Activated CD8-positive, alpha-beta T cell treated with anti-CD3 and anti-CD28 coated beads, Interleukin-2, amount 10 ng/mL, durations not matched to agents 7 days and 5 days (primary cell): ENCODE measurements around the gene CSMD2. TPM values are rescaled to one million over a fixed set of nuclear protein-coding genes. Genes with fewer than 3 reads are reported as not detected.

ENCODE experiments used
- ATAC-seq: fragments of 150-1000 bp; cut with Tn5 transposase; one replicate; pipeline ENCODE4 v1.10.0; 2021; ENCODE audit warnings: moderate library complexity
- CTCF ChIA-PET: fragments of 350-600 bp; sonication (Branson Sonifier 250); formaldehyde crosslinking; loops from one replicate; lab custom pipeline; 2021; ENCODE audit warnings: antibody characterized with exemption; lab: Charles Lee
- POLR2A ChIA-PET: fragments of 350-600 bp; sonication (Branson Sonifier 250); formaldehyde crosslinking; loops from one replicate; lab custom pipeline; 2021; ENCODE audit warnings: antibody characterized with exemption; lab: Charles Lee
- DNase-seq: peaks from one replicate; pipeline ENCODE4 v3.0.0-alpha.2; 2020
- H3K27ac Mint-ChIP-seq: one replicate; pipeline ENCODE4 v1.8.0; 2021; ENCODE audit warnings: mild to moderate bottlenecking, mixed read lengths
- H3K27me3 Mint-ChIP-seq: one replicate; pipeline ENCODE4 v1.8.0; 2021; ENCODE audit warnings: low read depth, mixed read lengths
- H3K36me3 Mint-ChIP-seq: one replicate; pipeline ENCODE4 v1.8.0; 2021; ENCODE audit warnings: low read depth, mixed read lengths
- H3K4me1 Mint-ChIP-seq: one replicate; pipeline ENCODE4 v1.8.0; 2021; ENCODE audit warnings: low read depth, mixed read lengths
- H3K4me3 Mint-ChIP-seq: one replicate; pipeline ENCODE4 v1.8.0; 2021; ENCODE audit warnings: mild to moderate bottlenecking, mixed read lengths
- H3K9me3 Mint-ChIP-seq: one replicate; pipeline ENCODE4 v1.8.0; 2022; ENCODE audit warnings: mixed read lengths; ENCODE audit not compliant: insufficient read depth
- total RNA-seq, 2 experiments: library from RNA; stranded (reverse); gene quantifications; one replicate each; pipeline ENCODE4 v1.2.3, GENCODE V29; 2021

The CSMD2 gene
- total RNA-seq, 2 experiments from 2014 or later, result not detected

DNA sequence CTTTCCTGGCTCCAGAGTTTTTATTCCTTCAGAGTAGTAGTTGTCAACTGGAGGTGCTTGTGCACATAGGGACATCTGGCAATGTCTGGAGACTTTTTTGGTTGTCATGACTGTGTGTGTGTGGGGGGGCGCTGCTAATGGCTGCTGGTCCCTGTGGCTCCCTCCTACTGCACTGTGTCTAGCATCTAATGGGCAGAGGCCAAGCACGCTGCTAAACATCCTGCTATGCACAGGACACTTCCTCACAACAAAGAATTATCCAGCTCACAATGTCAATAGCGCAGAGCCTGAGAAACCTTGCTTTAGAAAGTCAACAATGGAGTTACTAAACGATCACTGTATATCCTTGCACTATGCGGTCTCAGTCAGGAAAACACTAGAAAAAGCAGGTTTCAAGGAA lies 320.9 kb downstream of the CSMD2 start:
- Mint-ChIP-seq H3K27ac (no peak overlapping the region), H3K9me3 (no peaks in the 10 kb centered on the region), H3K36me3 (no peaks in the 10 kb centered on the region), H3K4me3 (no peak overlapping the region), H3K4me1 (no peaks in the 10 kb centered on the region), H3K27me3 (peaks cover 5% of the 10 kb centered on the region)
- no peak for DNase-seq
- ChIA-PET CTCF (no interaction called here), POLR2A (no interaction called here)
- no peak for ATAC-seq

DNA sequence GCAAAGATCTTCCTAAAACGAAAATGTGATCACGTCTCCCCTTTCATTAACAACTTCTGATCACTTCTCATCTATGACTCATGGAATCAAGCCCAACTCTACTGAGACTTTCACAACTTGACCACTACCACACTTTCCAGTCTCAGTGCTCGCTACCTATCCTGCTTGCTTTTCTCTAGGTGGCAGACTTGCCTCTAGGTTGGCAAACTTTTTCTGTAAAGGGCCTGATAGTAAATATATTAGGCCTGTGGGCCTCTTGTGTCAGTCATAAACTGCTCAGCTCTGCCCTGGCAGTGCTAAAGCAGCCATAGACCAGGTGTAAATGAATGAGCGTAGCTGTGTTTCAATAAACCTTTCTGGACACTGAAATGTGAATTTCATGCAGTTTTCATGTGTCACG lies 322.7 kb downstream of the CSMD2 start:
- H3K27ac Mint-ChIP-seq, result no peak overlapping the region
- H3K9me3 Mint-ChIP-seq, result no peaks in the 10 kb centered on the region
- ATAC-seq, result no peak
- no peak overlapping the region for H3K4me3 Mint-ChIP-seq
- H3K36me3 Mint-ChIP-seq, result no peaks in the 10 kb centered on the region
- POLR2A ChIA-PET, result no interaction called here
- DNase-seq, result no peak
- peaks cover 3% of the 10 kb centered on the region for H3K27me3 Mint-ChIP-seq
- no peaks in the 10 kb centered on the region for H3K4me1 Mint-ChIP-seq
- CTCF ChIA-PET, result no interaction called here

DNA sequence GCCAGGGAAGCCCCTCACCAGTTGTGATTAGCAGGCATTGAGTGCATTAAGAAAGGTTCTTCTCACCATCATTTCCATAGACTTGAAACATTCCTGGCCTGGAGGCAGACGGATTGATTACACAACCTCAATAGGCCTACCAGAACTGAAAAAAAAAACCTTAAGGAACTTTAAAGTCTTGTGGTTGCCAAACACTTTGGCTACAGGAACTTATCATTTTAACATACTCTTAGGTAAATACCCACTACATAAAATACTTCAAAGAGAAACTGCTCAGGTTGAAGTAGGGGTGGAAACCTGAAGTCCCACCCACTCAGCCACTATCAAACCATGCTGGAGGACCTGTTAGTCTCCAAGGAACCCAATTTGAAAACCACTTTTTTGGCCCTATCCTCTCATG lies 323.5 kb downstream of the CSMD2 start:
- no peak overlapping the region for H3K27ac Mint-ChIP-seq
- H3K9me3 Mint-ChIP-seq, result no peaks in the 10 kb centered on the region
- H3K4me3 Mint-ChIP-seq, result no peak overlapping the region
- H3K4me1 Mint-ChIP-seq, result no peaks in the 10 kb centered on the region
- DNase-seq, result no peak
- POLR2A ChIA-PET, result no interaction called here
- peaks cover 3% of the 10 kb centered on the region for H3K27me3 Mint-ChIP-seq
- CTCF ChIA-PET, result no interaction called here
- no peak for ATAC-seq
- no peaks in the 10 kb centered on the region for H3K36me3 Mint-ChIP-seq

DNA sequence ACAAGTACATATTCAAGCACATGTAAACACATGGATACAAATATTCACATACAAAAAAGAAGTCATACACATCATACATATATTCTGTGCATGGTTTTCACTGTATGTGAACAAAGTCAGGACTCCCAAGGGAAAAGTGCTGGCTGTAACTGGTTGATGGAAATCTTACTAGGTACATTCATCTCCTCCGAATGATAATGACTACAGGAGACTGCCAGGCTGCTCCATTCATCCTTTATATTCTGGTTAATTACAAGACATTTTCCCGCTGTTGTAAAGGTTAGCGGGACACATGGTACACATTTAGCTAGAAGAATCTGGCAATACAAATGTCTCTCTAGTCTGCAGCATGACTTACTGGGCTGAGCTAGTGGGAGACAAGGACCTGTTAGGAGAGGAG lies 327.4 kb downstream of the CSMD2 start:
- peaks cover 3% of the 10 kb centered on the region for H3K27me3 Mint-ChIP-seq

DNA sequence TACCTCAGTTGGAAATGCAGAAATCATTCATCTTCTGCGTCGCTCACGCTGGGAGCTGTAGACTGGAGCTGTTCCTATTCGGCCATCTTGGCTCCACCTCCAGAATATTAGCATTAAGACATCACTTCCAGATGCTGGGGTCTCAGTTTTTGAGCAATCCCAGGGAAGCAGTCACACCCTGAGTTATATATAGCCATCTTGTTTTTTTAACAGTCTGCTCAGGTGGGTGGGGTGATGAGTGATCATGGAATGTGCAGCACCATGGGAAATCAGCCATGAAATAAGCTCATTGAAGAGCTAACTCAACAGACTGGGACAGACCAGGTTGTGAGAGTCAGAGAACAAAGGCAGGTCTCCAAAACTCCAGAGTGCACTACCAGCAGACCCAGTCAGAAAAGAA lies 328.1 kb downstream of the CSMD2 start:
- Mint-ChIP-seq H3K27me3 (peaks cover 1% of the 10 kb centered on the region), H3K9me3 (no peaks in the 10 kb centered on the region), H3K4me3 (no peak overlapping the region), H3K36me3 (no peaks in the 10 kb centered on the region), H3K27ac (no peak overlapping the region), H3K4me1 (no peaks in the 10 kb centered on the region)
- ChIA-PET POLR2A (no interaction called here), CTCF (no interaction called here)
- ATAC-seq (no peak), DNase-seq (no peak)

More for the DNA sequence above, 327.4 kb downstream of the CSMD2 start:
- no peak for DNase-seq
- CTCF ChIA-PET, result no interaction called here
- Mint-ChIP-seq H3K4me1 (no peaks in the 10 kb centered on the region), H3K4me3 (no peak overlapping the region), H3K27ac (no peak overlapping the region), H3K36me3 (no peaks in the 10 kb centered on the region), H3K9me3 (no peaks in the 10 kb centered on the region)
- ATAC-seq, result no peak
- POLR2A ChIA-PET, result no interaction called here

DNA sequence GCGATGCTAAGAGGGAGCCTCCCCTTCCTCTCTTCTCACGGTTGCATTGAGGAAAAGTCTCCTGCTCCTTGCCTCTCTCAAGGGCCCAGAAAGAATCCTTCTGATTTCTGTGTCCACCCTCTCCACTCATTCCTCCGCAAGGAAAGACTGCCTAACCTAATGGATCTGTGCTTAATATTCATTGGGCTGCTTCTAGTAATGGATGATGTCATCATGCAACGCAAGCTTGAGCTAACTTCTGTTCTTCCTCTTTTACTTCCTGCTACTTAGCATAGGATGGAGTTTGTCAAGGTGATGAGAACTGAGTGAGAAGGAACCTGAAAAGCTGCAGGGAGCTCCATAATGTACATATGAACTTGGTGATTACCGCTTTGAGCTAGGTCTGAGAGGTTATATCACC lies 336.4 kb downstream of the CSMD2 start:
- ATAC-seq (no peak), DNase-seq (no peak)
- Mint-ChIP-seq H3K4me3 (no peak overlapping the region), H3K27ac (no peak overlapping the region), H3K9me3 (peaks cover 4% of the 10 kb centered on the region), H3K36me3 (no peaks in the 10 kb centered on the region), H3K27me3 (no peaks in the 10 kb centered on the region), H3K4me1 (no peaks in the 10 kb centered on the region)
- ChIA-PET CTCF (no interaction called here), POLR2A (no interaction called here)

DNA sequence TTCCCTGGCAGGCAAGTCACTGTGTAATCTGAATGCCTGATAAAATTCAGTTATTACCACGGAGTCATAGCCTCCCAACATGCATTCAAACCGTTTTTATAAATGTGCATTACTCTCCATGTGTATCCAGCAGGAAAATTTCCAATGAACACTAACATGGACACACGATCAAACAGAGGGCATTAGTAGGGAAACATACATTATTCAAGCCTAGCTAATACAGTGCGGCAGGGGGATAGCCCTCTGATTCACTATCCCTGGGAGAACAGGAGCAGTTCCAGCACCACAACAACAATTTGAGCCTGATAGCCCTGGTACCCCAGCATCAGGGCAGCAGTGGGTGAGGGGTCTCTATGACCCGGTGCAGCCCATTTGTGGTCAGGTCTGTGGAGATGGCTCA lies 337.0 kb downstream of the CSMD2 start:
- Mint-ChIP-seq H3K9me3 (peaks cover 4% of the 10 kb centered on the region), H3K27ac (no peak overlapping the region), H3K4me3 (no peak overlapping the region), H3K27me3 (no peaks in the 10 kb centered on the region), H3K4me1 (no peaks in the 10 kb centered on the region), H3K36me3 (no peaks in the 10 kb centered on the region)
- CTCF ChIA-PET, result no interaction called here
- POLR2A ChIA-PET, result no interaction called here
- ATAC-seq (no peak), DNase-seq (no peak)

DNA sequence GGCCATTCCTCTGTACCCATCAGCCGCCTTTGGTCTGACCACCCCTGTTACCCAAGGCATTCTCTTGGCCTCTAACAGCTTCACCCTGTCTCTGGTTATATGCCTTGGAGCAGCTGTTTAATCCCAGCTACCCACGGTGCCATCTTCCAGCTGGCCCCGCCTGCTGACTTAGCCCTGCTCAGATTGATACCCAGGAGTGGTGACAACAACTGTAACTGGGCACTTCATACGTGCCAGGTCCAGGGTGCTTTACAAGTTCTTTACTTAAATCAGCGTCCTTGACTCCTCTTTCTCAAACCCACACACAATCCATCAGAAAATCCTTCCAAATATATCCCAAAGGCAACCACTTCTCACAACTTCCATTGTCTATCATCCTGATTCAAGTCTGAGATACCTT lies 338.3 kb downstream of the CSMD2 start:
- no peak for ATAC-seq
- Mint-ChIP-seq H3K9me3 (peaks cover 4% of the 10 kb centered on the region), H3K27ac (no peak overlapping the region), H3K27me3 (no peaks in the 10 kb centered on the region), H3K36me3 (no peaks in the 10 kb centered on the region), H3K4me1 (no peaks in the 10 kb centered on the region), H3K4me3 (no peak overlapping the region)
- ChIA-PET CTCF (no interaction called here), POLR2A (no interaction called here)
- no peak for DNase-seq

DNA sequence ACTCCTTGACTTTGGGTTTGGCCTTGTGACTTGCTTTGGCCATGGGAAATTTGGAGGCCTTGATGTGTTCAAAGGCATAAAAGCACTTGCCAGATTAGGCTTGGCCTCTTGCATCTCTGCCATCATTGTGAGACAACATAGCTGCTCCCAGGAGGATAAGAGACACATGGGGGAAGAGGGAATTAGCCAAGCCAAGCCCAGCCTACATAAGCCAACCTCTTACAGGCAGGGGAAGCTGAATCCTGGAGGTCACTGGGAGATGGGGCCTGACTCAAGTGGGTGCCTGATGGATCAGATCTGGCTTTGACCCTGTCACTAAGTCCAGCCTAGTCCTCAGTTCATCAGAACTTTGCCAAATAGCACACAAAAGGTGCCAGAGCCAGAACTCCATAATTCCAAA lies 338.7 kb downstream of the CSMD2 start:
- DNase-seq, result no peak
- no peaks in the 10 kb centered on the region for H3K4me1 Mint-ChIP-seq
- no peak overlapping the region for H3K27ac Mint-ChIP-seq
- ATAC-seq, result no peak
- H3K9me3 Mint-ChIP-seq, result peaks cover 4% of the 10 kb centered on the region
- ChIA-PET CTCF (no interaction called here), POLR2A (no interaction called here)
- H3K27me3 Mint-ChIP-seq, result no peaks in the 10 kb centered on the region
- no peak overlapping the region for H3K4me3 Mint-ChIP-seq
- no peaks in the 10 kb centered on the region for H3K36me3 Mint-ChIP-seq

DNA sequence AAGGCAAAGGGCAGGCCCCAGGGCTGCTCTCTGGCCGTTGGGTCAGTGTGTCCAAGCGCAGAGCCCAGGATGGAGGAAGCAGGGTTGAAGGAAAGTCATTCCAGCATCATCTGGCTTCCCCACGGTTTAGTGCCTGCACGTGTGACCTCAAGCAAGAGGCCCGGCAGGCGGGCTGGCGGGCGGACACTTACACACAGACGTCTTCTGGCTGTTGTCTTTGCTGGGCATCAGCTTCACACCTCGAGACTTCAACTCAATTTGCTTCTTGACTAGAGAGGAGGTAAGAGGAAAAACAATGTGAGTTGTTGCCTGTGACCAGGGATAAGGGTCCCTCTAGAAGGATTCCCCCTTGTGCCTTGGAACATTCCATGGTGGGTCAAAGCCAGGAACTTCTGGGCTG lies 339.5 kb downstream of the CSMD2 start:
- ChIA-PET POLR2A (no interaction called here), CTCF (no interaction called here)
- Mint-ChIP-seq H3K27me3 (no peaks in the 10 kb centered on the region), H3K9me3 (peaks cover 4% of the 10 kb centered on the region), H3K4me3 (no peak overlapping the region), H3K4me1 (no peaks in the 10 kb centered on the region), H3K36me3 (no peaks in the 10 kb centered on the region), H3K27ac (no peak overlapping the region)
- ATAC-seq (no peak), DNase-seq (no peak)

DNA sequence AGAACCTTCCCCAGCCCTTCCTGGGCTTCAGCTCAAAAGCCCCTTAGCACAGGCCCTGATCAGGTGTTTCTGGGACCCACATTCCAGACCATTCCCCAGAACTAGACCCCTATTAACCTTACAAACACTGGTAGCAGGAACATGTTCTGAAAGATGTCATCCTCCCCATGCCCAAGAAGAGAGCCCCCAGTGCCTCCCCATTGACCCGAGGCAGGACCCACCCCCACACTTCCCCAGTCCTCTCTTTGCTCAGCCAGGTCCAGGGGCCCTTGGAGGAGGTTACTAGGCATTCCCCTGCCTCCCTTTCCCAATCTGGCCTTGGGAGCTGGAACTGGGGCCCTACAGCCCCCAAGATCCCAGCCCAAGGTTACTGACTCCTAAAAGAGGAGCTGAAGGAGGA lies 340.1 kb downstream of the CSMD2 start:
- no peak overlapping the region for H3K27ac Mint-ChIP-seq
- ChIA-PET POLR2A (no interaction called here), CTCF (no interaction called here)
- ATAC-seq (no peak), DNase-seq (no peak)
- H3K36me3 Mint-ChIP-seq, result no peaks in the 10 kb centered on the region
- no peaks in the 10 kb centered on the region for H3K27me3 Mint-ChIP-seq
- H3K9me3 Mint-ChIP-seq, result peaks cover 4% of the 10 kb centered on the region
- H3K4me3 Mint-ChIP-seq, result no peak overlapping the region
- no peaks in the 10 kb centered on the region for H3K4me1 Mint-ChIP-seq

DNA sequence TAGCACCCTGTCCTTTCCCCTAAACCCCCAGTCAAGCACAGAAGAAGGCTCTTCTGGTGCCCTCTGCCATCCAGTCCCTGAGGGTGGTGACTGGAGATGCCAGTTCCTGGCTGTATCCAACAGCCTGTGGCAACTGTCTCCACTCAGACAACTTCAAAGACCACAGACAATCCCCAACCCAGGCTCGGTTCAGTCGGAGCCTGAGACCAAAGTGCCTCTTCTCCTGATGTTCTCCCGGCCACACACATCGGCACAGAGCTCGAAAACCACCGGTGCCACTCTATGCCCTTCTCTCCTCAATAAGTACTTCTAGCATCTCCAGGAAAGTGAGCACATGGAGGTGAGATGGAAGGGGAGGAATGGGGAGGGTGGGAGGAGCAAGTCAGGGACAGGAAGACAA lies 340.7 kb downstream of the CSMD2 start:
- Mint-ChIP-seq H3K4me1 (no peaks in the 10 kb centered on the region), H3K36me3 (no peaks in the 10 kb centered on the region), H3K27ac (no peak overlapping the region), H3K9me3 (peaks cover 4% of the 10 kb centered on the region), H3K4me3 (no peak overlapping the region), H3K27me3 (no peaks in the 10 kb centered on the region)
- ATAC-seq (no peak), DNase-seq (no peak)
- CTCF ChIA-PET, result no interaction called here
- POLR2A ChIA-PET, result no interaction called here

DNA sequence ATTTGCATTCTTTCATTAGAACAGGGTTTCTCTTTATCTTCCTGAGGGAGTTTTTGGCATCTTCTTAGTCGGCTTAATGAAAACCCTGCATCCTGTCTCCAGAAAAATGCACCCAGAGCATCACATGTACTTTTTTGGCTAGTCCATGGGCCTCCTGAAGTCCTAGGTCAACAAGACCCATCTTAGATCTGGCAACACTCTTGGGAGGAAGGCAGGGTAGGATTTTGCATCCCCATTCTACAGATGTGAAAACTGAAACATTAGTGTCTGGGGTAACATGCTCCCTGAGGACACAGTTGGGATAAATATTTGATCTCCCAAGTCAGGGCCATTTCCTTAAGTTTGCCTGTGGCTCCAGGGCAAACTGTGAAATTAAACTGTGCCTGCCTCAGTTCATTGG lies 341.2 kb downstream of the CSMD2 start:
- no peaks in the 10 kb centered on the region for H3K27me3 Mint-ChIP-seq
- H3K27ac Mint-ChIP-seq, result no peak overlapping the region
- POLR2A ChIA-PET, result no interaction called here
- CTCF ChIA-PET, result no interaction called here
- no peak for ATAC-seq
- no peak overlapping the region for H3K4me3 Mint-ChIP-seq
- peaks cover 1% of the 10 kb centered on the region for H3K9me3 Mint-ChIP-seq
- no peaks in the 10 kb centered on the region for H3K36me3 Mint-ChIP-seq
- H3K4me1 Mint-ChIP-seq, result no peaks in the 10 kb centered on the region
- DNase-seq, result no peak
